GM19452 (cell line): ENCODE measurements around the gene ENDOV.
"Not testable (repeated sequence)": the region's sequence is repeated elsewhere in the genome, so short reads cannot be mapped to it uniquely, and the experiment has no call there.

Experiments
- ATAC-seq: cut with Tn5 transposase; IDR thresholded peaks from one replicate; pipeline ENCODE4 v1.9.1; 2021; ENCODE audit not compliant: unreplicated experiment

ENDOV gene

DNA sequence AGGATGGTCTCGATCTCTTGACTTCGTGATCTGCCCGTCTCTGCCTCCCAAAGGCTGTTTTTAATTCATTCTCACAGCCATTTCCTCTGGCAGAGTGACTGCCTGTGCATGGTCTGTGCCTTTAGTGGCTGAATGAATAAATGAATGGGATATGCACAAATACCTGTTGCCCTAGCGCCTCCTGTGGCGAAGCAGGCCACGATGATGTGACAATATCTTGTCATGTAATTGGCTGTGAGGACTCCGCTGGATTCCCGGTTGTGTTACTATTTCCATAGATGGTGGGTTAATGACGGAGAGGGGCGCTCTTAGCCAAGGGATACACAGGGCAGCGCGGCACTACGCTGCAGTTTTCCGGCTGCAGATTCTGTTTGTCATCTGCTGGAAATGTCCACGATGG, 26.8 kb upstream of the ENDOV start:
- no peak for ATAC-seq

DNA sequence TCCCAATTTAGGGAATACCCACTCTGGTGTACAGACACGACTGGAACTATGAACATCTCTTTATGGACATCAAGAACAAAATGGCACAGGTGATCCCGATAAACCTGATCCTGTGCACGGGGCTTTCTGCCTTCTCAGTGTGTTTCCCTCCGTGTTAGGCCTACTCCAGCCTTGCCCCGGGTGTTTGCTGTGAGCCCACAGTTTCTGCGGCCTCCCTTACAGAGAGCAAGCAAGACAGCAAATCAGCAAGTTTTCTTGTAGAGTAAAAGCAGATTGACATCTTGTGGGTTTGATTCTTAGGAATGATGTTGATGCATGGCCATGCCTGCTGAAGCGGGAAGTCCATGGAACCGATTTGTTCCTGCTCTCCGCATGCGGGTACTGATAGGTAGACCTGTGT, 26.4 kb upstream of the ENDOV start:
- no peak for ATAC-seq

GRCh38 chr17:80389011-80389995, 25.7 kb upstream of the ENDOV start:
- ATAC-seq, result no peak

GRCh38 chr17:80393241-80393890, 21.6 kb upstream of the ENDOV start:
- no peak for ATAC-seq

GRCh38 chr17:80393961-80394360, 21.0 kb upstream of the ENDOV start:
- no peak for ATAC-seq

GRCh38 chr17:80394629-80395216, 20.2 kb upstream of the ENDOV start:
- ATAC-seq, result no peak

DNA sequence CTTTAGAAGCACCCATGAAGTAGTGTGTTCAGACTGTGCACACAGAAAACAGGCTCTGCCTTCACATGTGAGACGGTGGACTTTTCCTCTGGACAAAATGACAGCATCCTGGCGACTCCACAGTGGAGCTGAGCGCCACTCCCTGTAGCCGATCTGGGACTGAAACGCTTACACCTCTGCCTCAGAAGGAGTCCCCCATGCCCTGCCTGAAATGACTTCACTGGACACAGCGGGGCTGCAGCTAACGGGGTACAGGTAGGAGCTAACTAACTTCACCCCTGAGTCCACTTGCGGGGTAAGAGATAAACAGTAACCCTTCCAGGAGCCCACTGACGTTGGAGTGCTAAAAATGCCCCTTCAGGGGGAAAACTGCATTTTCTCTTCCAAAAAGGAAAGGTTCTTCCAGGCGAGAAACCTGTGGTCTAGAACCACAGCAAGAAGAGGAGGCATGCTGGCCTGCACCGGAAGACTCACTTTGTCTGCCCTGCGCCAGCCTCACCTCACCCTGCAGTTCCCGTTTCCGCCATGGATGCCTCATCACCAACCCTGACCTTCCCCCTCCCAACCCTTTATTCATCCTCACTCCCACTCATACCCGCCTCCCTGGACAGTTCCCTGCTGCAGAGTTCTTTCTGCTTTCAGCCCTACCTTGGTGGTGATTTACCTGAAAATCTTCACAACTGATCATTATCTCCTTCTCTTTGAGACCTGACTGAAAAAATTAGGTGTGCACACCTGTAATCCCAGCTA, 19.4 kb upstream of the ENDOV start:
- ATAC-seq, result no peak

- ATAC-seq, result no peak
Measured at GRCh38 chr17:80396157-80397033, 18.6 kb upstream of the ENDOV start.

GRCh38 chr17:80397034-80397387, 18.0 kb upstream of the ENDOV start:
- ATAC-seq, result no peak

DNA sequence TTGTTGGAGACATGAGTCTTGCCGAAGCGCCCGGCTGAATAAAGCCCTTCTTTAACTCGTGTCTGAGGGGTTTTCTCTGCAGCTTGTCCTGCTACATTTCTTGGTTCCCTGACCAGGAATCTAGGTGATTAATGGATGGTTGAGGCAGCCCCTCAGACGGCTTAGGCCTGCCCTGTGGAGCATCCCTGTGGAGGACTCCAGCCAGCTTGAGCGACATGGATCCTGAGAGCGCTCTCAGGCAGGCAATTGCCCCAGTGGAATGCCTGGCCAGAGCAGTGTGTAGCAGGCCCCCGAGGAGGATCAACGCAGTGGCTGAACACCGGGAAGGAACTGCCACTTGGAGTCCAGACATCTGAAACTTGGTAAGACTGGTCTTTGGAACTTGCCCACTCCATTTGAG, 17.3 kb upstream of the ENDOV start:
- ATAC-seq, result no peak

- ATAC-seq, result not testable (repeated sequence)
Measured at GRCh38 chr17:80401086-80401485, 13.9 kb upstream of the ENDOV start.

GRCh38 chr17:80402102-80402501, 12.9 kb upstream of the ENDOV start:
- not testable (repeated sequence) for ATAC-seq

DNA sequence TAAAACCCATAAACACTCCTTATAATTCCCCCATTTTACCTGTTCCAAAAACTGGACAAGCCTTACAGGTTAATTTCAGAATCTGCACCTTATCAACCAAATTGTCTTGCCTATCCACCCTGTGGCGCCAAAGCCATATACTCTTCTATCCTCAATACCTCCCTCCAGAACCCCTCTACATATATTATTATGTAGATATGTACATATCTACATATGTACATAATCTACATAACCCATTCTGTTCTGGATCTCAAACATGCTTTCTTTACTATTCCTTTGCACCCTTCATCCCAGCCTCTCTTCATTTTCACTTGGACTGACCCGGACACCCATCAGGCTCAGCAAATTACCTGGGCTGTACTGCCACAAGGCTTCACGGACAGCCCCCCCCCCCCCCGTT, 12.0 kb upstream of the ENDOV start:
- ATAC-seq, result no peak

- no peak for ATAC-seq
Measured at GRCh38 chr17:80406146-80406545, 8.8 kb upstream of the ENDOV start.

DNA sequence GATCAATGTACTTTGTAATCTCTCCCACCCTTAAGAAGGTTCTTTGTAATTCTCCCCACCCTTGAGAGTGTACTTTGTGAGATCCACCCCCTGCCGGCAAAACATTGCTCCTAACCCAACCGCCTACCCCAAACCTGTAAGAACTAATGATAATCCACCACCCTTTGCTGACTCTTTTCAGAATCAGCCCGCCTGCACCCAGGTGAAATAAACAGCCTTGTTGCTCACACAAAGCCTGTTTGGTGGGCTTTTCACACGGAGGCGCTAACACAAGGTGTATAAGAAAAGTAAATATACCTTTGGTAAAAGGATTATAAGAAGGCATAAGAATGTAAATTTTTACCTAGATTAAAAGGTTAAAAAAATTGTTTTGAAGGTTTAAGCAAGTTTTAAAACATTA, 7.0 kb upstream of the ENDOV start:
- ATAC-seq, result not testable (repeated sequence)

DNA sequence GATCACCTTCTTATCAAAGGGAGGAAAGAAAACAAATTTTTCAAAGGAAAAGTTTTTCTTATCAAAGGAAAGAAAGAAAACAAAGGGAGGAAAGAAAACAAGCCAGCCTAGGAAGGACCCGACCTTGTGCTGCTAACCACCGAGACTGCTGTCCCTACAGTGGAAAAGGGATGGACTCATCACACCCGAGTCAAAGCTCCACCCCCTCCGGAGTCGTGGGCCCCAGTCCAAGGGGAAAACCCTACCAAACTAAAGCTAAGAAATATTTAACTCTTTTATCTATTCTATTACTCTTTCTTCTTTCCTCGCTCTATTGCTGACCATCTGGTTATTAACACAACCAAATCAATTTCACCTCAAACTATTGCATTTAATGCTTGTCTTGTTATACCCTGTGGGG, 6.1 kb upstream of the ENDOV start:
- ATAC-seq, result no peak

DNA sequence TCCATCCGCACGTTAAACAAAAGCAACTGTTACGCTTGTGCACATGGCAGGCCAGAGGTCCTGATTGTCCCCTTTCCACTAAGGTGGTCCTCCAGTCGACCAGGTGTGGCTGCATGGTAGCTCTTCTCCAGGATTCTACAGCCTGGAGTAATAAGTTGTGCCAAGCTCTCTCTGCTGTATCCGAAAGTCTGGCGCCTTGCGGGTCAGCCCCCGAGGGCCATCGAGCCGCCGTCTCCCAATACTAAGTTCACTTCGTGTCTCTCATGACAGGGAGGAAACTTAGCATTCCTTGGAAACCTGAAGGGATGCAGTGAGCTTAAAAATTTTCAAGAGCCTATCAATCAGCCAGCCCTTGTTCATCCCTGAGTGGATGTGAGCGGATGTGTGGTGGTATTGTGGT, 5.3 kb upstream of the ENDOV start:
- no peak for ATAC-seq

DNA sequence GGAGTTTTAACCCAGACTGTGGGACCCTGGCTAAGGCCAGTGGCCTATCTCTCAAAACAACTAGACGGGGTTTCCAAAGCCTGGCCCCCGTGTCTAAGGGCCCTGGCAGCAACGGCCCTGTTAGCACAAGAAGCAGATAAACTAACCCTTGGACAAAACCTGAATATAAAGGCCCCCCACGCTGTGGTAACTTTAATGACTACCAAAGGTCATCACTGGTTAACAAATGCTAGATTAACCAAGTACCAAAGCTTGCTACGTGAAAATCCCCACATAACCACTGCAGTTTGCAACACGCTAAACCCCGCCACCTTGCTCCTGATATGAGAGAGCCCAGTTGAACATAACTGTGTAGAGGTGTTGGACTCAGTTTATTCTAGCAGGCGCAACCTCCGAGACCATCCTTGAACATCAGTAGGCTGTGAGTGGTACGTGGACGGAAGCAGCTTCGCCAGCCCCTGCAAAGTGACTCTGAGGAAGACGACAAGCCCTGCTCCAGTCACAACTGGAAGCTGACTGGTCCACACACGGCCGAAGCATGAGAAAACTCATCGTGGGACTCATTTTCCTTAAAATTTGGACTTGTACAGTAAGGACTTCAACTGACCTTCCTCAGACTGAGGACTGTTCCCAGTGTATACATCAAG, 4.4 kb upstream of the ENDOV start:
- not testable (repeated sequence) for ATAC-seq

- ATAC-seq, result no peak
Measured at GRCh38 chr17:80413771-80414507, 1.0 kb upstream of the ENDOV start.
